Sigmoid colon (tissue), 7 donors: Measurements from ENCODE around the gene GLDC. TPM values are rescaled to one million over a fixed set of nuclear protein-coding genes. Genes with fewer than 3 reads are reported as not detected.

ENCODE experiments used
- DNase-seq: peaks from one replicate; pipeline ENCODE4 v3.0.0-alpha.2; 2019
- H3K27ac ChIP-seq, 4 donors: fragments of 200-600 bp; sonication (generic); one replicate each; pipeline ENCODE4 v1.5.1; 2016 to 2019; ENCODE audit warnings: mild to moderate bottlenecking in 1 of 4
- H3K27me3 ChIP-seq, 3 donors: fragments of 200-600 bp; sonication (generic); one replicate each; pipeline ENCODE4 v1.5.1; 2019; ENCODE audit warnings: mild to moderate bottlenecking in 1 of 3
- H3K36me3 ChIP-seq, 4 donors: fragments of 200-600 bp; sonication (generic); one replicate each; pipeline ENCODE4 v1.5.1; 2016 to 2019
- H3K4me1 ChIP-seq, 4 donors: fragments of 200-600 bp; sonication (generic); one replicate each; pipeline ENCODE4 v1.5.1; 2017 to 2019
- H3K4me3 ChIP-seq, 4 donors: fragments of 200-600 bp; sonication (generic); one replicate each; pipeline ENCODE4 v1.5.1; 2017 to 2019; ENCODE audit warnings: mild to moderate bottlenecking in 2 of 4, moderate library complexity in 1 of 4
- H3K9me3 ChIP-seq, 4 donors: fragments of 200-600 bp in 3 of 4; sonication (generic) in 3 of 4; one replicate each; pipeline versions ENCODE4 v1.5.1 to v1.6.1; 2013 to 2019
- EP300 ChIP-seq, 4 donors: sonication (generic); formaldehyde crosslinking; IDR thresholded peaks; one replicate each; pipeline ENCODE4 v1.6.1; 2017; ENCODE audit warnings: antibody characterized with exemption in 4 of 4
- POLR2A ChIP-seq, 2 donors: fragments of 450-650 bp; IDR thresholded peaks; one replicate each; pipeline ENCODE4 v1.6.1; 2016; ENCODE audit warnings: antibody characterized with exemption in 2 of 2, mild to moderate bottlenecking in 2 of 2, moderate library complexity in 2 of 2
- POLR2AphosphoS5 ChIP-seq, 4 donors: sonication (generic); formaldehyde crosslinking; IDR thresholded peaks; one replicate each; pipeline ENCODE4 v1.6.1; 2017; ENCODE audit warnings: antibody characterized with exemption in 4 of 4
- WGBS, 2 donors: extraction: QIAGEN DNeasy Blood & Tissue Kit; methylation state at CpG; one replicate each; pipeline ENCODE4 v1.1.7; 2013; 5-methylcytosine and 5-hydroxymethylcytosine counted together
- intact Hi-C: fragments of 100-400 bp; cut with DNase I; formaldehyde crosslinking; loops from one replicate; pipeline ENCODE4 v1.15.1; 2023
- polyA plus RNA-seq, 3 donors: library from polyadenylated mRNA; stranded (reverse); fragments of 200-250 nt; gene quantifications; one replicate each; pipeline ENCODE4 v1.2.3, GENCODE V29; 2013
- total RNA-seq, 4 donors: library from RNA; depleted of rRNA; stranded (reverse); fragments of >200 nt; gene quantifications; one replicate each; pipeline ENCODE4 v1.1.0, GENCODE V29; 2016
- TF ChIP-seq, protein P1 (sequence below), 4 experiments: fragments of 450-650 bp in 3 of 4; fragments of 200-600 bp in 1 of 4; IDR thresholded peaks; one replicate each; pipeline ENCODE4 v1.5.1; 2016 to 2019; ENCODE audit warnings: antibody characterized with exemption in 4 of 4, mild to moderate bottlenecking in 3 of 4, moderate library complexity in 2 of 4
- donor health status: healthy with polysubstance abuse.
- donor health status: Bipolar disorder and iron deficiency.
- donor health status: healthy.

The GLDC gene
- total and polyA plus RNA-seq, 7 donors = 0.51 to 1.8 (median 1.2) TPM; not detected in 4

DNA sequence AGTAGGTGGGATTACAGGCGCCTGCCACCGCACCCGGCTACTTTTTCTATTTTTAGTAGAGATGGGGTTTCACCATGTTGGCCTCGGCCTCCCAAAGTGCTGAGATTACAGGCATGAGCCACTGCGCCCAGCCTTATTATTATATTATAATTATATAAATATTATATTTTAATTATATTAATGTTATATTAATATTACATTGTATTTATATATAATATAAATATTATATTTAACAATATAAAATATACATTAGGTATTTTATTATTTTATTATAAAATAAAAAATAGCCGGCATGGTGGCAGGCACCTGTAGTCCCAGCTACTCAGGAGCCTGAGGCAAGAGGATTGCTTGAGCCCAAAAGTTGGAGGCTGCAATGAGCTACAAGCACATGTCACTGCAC is 21.6 kb upstream of the GLDC start:
- intact Hi-C loops = loop anchor here (5.0 to 10.0 kb wide), 2 partner anchors 82 to 315 kb away; no protein-coding TSS in a partner anchor
- H3K27me3 ChIP-seq = no peaks in the 10 kb centered on the region
- H3K27ac ChIP-seq = no peak overlapping the region
- H3K4me1 ChIP-seq = no peaks in the 10 kb centered on the region
- no peak for TF ChIP-seq POLR2A (IDR thresholded peaks at IDR 0.05)
- TF ChIP-seq EP300 (IDR thresholded peaks at IDR 0.05) = no peak
- no peak for TF ChIP-seq POLR2AphosphoS5 (IDR thresholded peaks at IDR 0.05)
- TF ChIP-seq, protein P1, sequence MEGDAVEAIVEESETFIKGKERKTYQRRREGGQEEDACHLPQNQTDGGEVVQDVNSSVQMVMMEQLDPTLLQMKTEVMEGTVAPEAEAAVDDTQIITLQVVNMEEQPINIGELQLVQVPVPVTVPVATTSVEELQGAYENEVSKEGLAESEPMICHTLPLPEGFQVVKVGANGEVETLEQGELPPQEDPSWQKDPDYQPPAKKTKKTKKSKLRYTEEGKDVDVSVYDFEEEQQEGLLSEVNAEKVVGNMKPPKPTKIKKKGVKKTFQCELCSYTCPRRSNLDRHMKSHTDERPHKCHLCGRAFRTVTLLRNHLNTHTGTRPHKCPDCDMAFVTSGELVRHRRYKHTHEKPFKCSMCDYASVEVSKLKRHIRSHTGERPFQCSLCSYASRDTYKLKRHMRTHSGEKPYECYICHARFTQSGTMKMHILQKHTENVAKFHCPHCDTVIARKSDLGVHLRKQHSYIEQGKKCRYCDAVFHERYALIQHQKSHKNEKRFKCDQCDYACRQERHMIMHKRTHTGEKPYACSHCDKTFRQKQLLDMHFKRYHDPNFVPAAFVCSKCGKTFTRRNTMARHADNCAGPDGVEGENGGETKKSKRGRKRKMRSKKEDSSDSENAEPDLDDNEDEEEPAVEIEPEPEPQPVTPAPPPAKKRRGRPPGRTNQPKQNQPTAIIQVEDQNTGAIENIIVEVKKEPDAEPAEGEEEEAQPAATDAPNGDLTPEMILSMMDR (IDR thresholded peaks at IDR 0.05) = no peak
- no peaks in the 10 kb centered on the region for H3K36me3 ChIP-seq
- WGBS, 2 donors = 94 to 97% methylated on average over 6 of the region's 6 CpGs
- DNase-seq = no peak
- H3K9me3 ChIP-seq = no peaks in the 10 kb centered on the region
- no peak overlapping the region for H3K4me3 ChIP-seq

DNA sequence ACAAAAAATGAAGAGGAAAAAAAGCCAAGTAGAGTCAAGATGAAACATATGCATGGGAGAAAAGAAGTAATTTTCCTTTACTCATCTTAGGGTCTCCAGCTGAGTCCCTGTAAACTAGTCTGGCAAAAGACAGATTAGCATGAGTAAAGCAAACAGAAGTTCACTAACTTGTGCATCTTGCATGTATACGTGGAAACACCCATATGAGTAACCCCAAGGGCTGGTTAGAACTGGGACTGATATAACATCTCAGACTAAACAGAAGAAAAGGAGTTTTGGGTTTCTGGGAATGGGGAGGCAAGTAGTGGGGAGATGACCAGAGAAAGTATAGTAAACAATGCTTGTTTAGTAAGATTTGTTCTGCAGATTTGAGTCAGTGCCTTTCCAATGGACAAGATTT is 20.1 kb upstream of the GLDC start:
- H3K4me1 ChIP-seq = no peaks in the 10 kb centered on the region
- H3K4me3 ChIP-seq = no peak overlapping the region
- DNase-seq = no peak
- intact Hi-C loops = loop anchor here (5.0 to 10.0 kb wide), 2 partner anchors 81 to 313 kb away; no protein-coding TSS in a partner anchor
- H3K27me3 ChIP-seq = no peaks in the 10 kb centered on the region
- TF ChIP-seq EP300 (IDR thresholded peaks at IDR 0.05) (no peak), POLR2AphosphoS5 (IDR thresholded peaks at IDR 0.05) (no peak), POLR2A (IDR thresholded peaks at IDR 0.05) (no peak)
- TF ChIP-seq, protein P1 (IDR thresholded peaks at IDR 0.05) = no peak
- H3K9me3 ChIP-seq = no peaks in the 10 kb centered on the region
- WGBS, 2 donors = 61 to 81% methylated on average over 1 of the region's 1 CpG
- no peak overlapping the region for H3K27ac ChIP-seq
- no peaks in the 10 kb centered on the region for H3K36me3 ChIP-seq

DNA sequence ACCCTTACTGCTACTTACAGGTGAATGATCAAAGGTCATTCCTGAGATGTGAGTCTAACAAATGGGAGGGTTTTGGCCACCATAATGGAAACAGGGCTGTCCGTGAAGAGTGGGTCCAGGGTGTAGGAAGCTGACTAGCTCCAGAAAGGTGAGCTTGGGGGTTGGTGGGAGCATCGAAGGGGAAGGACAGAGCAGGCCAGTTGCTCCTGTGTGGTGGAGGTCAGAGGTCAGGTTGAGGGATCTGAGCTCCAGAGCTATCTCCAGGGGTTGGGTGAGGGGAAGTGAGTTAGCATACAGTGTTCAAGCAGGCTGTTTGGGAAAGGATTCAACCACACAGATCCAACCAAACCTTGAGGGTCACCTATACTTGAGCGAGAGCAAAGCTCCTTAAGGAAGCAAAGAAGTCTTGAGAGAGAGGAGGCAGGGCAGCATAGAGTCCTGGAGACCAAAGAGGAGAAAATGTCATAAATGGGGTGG is 18.7 kb upstream of the GLDC start:
- intact Hi-C loops = loop anchor here (10.0 kb wide), 1 partner anchor 79 kb away; no protein-coding TSS in a partner anchor

DNA sequence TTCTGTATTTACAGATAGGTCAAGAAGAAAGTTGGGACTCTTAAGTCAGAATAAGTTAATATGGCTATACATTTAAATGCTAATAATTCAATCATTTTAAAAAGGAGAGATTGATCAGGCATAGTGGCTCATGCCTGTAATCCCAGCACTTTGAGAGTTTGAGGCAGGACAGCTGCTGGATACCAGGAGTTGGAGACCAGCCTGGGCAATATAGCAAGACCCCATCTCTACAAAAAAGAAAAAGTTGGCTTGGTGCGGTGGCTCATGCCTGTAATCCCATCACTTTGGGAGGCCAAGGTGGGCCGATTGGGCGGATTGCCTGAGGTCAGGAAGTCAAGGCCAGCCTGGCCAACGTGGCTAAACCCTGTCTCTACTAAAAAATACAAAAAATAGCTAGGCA is 15.0 kb upstream of the GLDC start:
- H3K27me3 ChIP-seq = no peaks in the 10 kb centered on the region
- no peaks in the 10 kb centered on the region for H3K9me3 ChIP-seq
- intact Hi-C loops = loop anchor here (10.0 kb wide), 1 partner anchor 76 kb away; no protein-coding TSS in a partner anchor
- no peaks in the 10 kb centered on the region for H3K36me3 ChIP-seq
- 71 to 78% methylated on average over 4 of the region's 4 CpGs for WGBS, 2 donors
- H3K27ac ChIP-seq = no peak overlapping the region
- TF ChIP-seq EP300 (IDR thresholded peaks at IDR 0.05) (no peak), POLR2A (IDR thresholded peaks at IDR 0.05) (no peak), POLR2AphosphoS5 (IDR thresholded peaks at IDR 0.05) (no peak)
- TF ChIP-seq, protein P1 (IDR thresholded peaks at IDR 0.05) = no peak
- H3K4me3 ChIP-seq = no peak overlapping the region
- no peak for DNase-seq
- H3K4me1 ChIP-seq = no peaks in the 10 kb centered on the region

More for the DNA sequence above, 18.7 kb upstream of the GLDC start:
- H3K4me1 ChIP-seq = no peaks in the 10 kb centered on the region
- H3K27me3 ChIP-seq = no peaks in the 10 kb centered on the region
- H3K9me3 ChIP-seq = no peaks in the 10 kb centered on the region
- H3K27ac ChIP-seq = no peak overlapping the region
- no peak overlapping the region for H3K4me3 ChIP-seq
- no peaks in the 10 kb centered on the region for H3K36me3 ChIP-seq
- 93 to 98% methylated on average over 3 of the region's 3 CpGs for WGBS, 2 donors
- no peak for DNase-seq
- TF ChIP-seq, protein P1 (IDR thresholded peaks at IDR 0.05) = no peak
- TF ChIP-seq POLR2A (IDR thresholded peaks at IDR 0.05) = no peak
- TF ChIP-seq POLR2AphosphoS5 (IDR thresholded peaks at IDR 0.05) = no peak
- TF ChIP-seq EP300 (IDR thresholded peaks at IDR 0.05) = no peak
